NCI-H128 (cell line): Measurements from ENCODE around the gene ATP6V0A4.
"Not testable (repeated sequence)": the region's sequence is repeated elsewhere in the genome, so short reads cannot be mapped to it uniquely, and the experiment has no call there.

Experiments
- DNase-seq: peaks from one replicate; lab custom pipeline; 2025; ENCODE audit not compliant: unreplicated experiment; lab: John Stamatoyannopoulos, UW

Gene ATP6V0A4

GRCh38 chr7:138797715-138798320 lies at the start of gene ATP6V0A4, which contains the start of gene TMEM213:
TSS of gene ATP6V0A4 (minus strand) at chr7:138798196. CDS start at chr7:138771247, 26,949 bp downstream.
TSS of gene TMEM213 (plus strand) at chr7:138797994. CDS start at chr7:138798105, 111 bp downstream.
- DNase-seq, result no peak

- DNase-seq, result no peak
These were observed 47.7 kb upstream of the ATP6V0A4 start for GRCh38 chr7:138845711-138846110.

DNA sequence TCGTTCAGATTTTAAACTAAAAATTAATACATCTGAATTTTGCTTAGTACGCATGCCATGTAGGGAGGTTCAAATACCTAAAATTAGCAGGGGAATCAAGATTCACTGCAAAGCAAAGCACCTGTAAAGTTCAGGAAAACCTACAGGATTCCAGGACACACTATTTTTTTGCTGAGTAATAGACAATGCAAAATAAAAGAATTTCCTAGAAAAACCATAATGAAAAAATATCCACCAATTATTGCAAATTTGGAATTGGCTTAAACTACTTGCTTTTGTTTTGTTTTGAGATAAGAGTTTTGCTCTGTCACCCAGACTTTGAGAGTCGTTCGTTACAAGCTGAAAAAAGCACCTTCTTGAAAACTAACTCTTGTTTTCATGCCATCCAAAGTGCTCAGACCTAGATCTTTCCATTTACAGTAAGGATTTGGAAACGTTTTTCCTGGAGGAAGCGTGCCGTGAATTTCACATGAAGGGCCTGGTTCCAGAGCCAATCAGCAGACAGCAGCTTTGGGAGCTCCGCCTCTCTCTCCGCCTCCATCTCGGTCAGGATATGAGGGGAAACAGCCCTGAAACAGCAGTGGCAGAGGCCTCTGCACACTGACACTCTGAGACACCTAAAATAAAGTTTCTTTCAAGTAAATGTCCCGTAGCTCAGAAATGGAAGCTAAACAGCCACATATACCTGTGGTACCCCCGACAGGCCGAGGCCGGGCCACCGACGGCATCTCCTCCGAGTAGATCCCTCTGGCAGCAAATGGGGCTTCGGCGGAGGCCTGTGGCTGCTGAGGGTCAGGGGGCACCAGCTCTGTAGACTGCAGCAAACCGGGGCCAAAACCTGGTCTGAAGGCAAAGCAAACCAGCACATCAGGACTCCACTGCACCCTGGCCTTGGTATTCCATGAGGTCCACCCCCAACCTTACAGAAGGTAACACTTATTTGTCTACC lies 45.9 kb upstream of the ATP6V0A4 start:
- DNase-seq, result no peak

- DNase-seq, result no peak
These were observed 44.1 kb upstream of the ATP6V0A4 start for GRCh38 chr7:138842111-138842510.

DNA sequence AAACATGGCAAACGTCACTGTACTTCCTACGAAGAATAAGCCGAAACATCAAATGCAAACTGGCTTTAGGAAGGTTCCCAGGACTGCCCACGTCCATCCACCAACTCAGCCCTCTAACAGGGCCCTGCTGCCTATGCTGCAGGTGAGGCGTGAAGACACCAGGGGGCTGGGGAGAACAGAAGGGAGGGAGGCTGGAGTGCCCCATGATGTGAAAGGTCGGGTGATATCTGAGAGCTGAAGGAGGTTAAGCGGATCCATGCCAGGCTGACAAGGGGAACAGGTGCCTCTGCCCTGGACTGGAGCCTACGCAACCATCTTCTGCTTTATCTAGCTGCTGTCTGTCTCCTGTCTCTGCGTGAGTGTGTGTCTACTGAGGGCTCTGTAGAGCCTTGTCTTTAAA lies 40.2 kb upstream of the ATP6V0A4 start:
- no peak for DNase-seq

GRCh38 chr7:138837627-138838026 lies 39.6 kb upstream of the ATP6V0A4 start:
- DNase-seq, result no peak

DNA sequence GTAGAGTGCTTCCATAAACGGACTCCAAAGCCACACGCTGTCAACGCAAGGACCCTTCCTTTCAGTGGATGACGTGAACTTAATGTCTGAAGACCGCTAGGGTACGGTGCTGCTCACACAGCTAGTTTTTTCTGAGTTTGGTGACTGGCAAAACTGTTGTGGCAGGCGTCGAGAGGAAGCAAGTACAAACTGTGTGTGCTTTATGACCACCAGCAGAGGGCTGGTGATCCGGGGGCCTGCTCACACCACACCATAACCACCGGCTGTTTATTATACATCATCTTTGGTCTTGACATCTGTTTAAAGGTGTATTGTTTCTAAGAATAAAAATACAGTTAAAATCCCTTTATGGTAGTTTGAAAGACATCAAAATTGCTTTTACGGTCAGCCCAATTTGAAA lies 37.1 kb upstream of the ATP6V0A4 start:
- no peak for DNase-seq

- DNase-seq, result no peak
These were observed 36.6 kb upstream of the ATP6V0A4 start for GRCh38 chr7:138834583-138834982.

- DNase-seq, result no peak
These were observed 35.6 kb upstream of the ATP6V0A4 start for GRCh38 chr7:138833596-138833995.

DNA sequence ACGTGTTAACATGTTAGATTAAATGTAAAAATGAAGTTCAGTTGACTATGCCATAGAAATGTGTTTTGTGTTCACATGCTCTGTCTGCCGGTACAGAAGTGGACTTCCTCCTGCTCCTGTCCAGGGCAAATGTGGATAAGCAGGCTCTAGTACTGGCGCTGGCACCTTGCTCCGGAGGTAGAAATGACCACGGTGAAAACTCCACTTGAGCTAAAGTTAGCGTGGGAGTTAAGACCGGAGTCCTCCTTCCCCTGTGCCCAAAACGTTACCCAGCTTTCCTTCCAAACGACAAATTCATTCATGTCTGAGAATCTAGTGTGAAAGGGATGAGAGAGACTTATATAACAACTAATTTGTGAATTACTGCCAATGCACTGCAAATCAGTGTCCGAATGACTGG lies 35.0 kb upstream of the ATP6V0A4 start:
- DNase-seq, result no peak

DNA sequence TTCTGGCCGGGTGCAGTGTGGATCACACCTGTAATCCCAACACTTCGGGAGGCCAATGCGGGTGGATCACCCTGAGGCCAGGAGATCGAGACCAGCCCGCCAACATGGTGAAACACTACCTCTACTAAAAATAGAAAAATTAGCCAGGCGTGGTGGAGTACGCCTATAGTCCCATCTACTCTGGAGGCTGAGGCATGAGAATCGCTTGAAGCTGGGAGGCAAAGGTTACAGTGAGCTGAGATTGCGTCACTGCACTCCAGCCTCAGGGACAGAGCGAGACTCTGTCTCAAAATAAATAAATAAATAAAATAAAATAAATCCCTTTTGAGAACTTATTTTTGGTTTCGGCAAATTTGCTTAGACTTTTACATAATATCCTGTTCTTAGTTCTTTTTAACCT lies 31.3 kb upstream of the ATP6V0A4 start:
- no peak for DNase-seq

- DNase-seq, result no peak
These were observed 30.3 kb upstream of the ATP6V0A4 start for GRCh38 chr7:138828302-138828701.

DNA sequence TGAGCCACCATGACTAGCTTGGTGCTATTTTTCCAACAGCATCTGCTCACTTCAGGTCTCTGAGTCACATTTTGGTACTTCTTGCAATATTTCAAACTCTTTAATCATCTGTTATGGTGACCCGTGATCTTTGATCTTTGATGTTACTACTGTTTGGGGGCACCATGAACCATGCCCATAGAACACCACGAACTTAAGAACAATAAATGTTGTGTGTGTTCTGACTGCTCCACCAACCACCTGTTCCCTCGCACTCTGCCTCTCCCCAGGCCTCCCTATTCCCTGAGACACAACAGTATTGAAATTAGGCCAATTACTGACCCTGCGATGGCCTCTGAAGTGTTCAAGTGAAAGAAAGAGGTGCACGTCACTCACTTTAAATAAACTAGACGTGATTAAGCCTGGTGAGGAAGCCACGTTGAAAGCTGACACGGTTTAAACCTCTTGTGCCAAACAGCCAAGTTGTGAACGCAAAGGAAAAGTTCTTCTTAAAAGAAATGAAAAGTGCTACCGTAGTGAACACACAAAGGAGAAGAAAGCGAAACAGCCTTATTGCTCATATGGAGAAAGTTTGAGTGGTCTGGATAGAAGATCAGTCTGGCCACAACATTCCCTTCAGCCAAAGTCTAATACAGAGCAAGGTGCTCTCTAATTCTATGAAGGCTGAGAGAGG lies 27.2 kb upstream of the ATP6V0A4 start:
- DNase-seq, result no peak

DNA sequence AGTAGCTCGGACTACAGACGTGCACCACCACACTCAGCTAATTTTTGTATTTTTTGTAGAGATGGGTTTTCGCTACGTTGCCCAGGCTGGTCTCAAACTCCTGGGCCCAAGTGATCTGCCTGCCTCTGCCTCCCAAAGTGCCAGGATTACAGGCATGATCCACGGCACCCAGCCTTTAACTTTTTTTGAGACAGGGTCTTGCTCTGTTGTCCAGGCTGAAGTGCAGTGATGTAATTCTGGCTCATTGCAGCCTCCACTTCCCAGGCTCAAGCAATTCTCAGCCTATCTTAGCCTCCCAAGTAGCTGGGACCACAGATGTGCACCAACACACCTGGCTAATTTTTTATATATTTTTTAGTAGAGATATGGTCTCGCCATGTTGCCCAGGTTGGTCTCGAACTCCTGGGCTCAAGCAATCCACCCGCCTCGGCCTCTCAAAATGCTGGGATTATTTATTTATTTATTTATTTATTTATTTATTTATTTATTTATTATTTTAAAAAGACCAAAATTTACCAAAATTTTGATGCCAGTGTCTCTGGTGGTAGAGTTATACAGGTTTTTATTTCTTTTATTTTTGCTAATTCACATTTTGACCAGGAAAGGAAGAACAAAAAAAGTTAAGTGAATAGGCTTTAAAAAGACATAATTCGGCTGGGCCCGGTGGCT lies 25.0 kb upstream of the ATP6V0A4 start:
- DNase-seq, result no peak

- no peak for DNase-seq
These were observed 23.9 kb upstream of the ATP6V0A4 start for GRCh38 chr7:138821912-138822311.

GRCh38 chr7:138819625-138820024 lies 21.6 kb upstream of the ATP6V0A4 start:
- no peak for DNase-seq

DNA sequence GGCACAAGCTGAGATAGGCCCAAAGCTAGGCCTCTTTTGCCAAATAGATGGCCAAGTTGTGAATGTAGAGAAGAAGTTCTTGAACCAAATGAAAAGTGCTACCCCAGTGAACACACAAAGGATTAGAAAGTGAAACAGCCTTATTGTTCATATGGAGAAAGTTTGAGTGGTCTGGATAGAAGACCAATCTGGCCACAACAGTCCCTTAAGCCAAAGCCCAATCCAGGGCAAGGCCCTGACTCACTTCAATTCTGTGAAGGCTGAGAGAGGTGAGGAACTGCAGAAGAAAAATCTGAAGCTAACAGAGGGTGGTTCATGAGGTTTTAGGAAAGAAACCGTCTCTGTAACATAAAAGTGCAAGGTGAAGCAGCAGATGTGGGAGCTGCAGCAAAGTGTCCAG lies 18.7 kb upstream of the ATP6V0A4 start:
- no peak for DNase-seq

- no peak for DNase-seq
These were observed 16.9 kb upstream of the ATP6V0A4 start for GRCh38 chr7:138814816-138815332.

- no peak for DNase-seq
These were observed 15.9 kb upstream of the ATP6V0A4 start for GRCh38 chr7:138813945-138814344.

DNA sequence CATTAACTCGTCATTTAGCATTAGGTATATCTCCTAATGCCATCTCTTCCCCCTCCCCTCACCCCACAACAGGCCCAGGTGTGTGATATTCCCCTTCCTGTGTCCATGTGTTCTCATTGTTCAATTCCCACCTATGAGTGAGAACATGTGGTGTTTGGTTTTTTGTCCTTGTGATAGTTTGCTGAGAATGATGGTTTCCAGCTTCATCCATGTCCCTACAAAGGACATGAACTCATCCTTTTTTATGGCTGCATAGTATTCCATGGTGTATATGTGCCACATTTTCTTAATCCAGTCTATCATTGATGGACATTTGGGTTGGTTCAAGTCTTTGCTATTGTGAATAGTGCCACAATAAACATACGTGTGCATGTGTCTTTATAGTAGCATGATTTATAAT lies 13.3 kb upstream of the ATP6V0A4 start:
- DNase-seq, result not testable (repeated sequence)

GRCh38 chr7:138809346-138809745 lies 11.3 kb upstream of the ATP6V0A4 start:
- no peak for DNase-seq
